NOMO-1 treated with dmso at 0.1 percent for 144 hours (cell line): Measurements from ENCODE around the gene MEX3D.
"Not testable (repeated sequence)": the region's sequence is repeated elsewhere in the genome, so short reads cannot be mapped to it uniquely, and the experiment has no call there.

Experiments used
- DNase-seq: peaks from one replicate; lab custom pipeline; 2025; ENCODE audit not compliant: unreplicated experiment; lab: John Stamatoyannopoulos, UW

Gene MEX3D

GRCh38 chr19:1522061-1522460 is 46.1 kb downstream of the MEX3D start:
- DNase-seq: no peak

DNA sequence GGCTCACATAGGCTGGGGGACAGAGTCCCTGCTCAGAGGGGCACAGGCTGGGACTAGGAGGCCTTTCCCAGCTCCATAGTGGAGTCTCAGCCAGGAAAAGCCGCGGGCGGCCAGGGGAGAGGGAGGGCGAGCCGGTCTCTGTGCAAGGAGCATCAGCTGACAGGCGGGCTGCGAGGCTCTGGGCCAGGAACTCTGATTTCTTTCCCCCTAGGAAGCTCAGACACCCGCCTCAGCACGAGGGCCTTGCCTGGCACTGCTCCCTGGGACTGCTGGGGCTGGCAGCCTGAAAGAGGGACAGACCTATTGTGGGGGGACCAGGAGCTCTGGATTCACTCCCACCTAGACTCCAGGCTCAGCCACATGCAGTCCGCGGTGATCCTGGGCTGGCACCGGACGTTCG is 46.5 kb downstream of the MEX3D start:
- no peak for DNase-seq

- DNase-seq: no peak
Measured at GRCh38 chr19:1520203-1520780, 47.8 kb downstream of the MEX3D start.

DNA sequence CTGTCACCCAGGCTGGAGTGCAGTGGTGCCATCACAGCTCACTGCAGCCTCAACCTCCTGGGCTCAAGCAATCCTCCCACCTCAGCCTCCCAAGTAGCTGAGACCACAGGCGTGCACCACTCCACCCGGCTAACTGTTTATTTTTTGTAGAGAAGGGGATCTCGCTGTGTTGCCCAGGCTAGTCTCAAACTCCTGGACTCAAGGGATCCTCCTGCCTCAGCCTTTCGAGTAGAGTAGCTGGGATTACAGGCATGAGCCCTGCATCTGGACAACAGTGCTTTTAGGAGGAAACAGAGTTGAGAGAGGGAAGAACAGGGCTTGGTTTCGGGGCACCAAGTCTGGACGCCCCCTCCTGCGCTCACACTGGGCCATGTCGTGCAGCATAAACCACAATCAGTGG is 48.3 kb downstream of the MEX3D start:
- not testable (repeated sequence) for DNase-seq

GRCh38 chr19:1518471-1518870 is 49.7 kb downstream of the MEX3D start:
- DNase-seq: no peak

DNA sequence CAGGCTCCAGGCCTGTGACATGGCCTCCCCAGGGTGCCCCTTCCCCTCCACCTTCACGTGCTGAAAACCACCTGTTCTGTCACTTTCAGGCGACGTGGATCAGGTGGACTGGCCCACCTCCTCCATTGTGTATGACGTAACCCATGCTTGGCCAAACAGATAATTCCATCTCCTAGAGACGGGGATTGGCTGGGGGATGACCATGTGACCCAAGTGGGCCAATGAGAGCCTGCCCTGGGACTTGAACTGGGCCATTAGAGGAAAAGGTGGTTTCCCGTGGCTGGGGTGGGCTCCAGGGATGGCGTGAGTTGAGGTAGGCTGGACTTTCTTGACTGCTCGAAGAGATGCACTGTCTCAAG is 51.8 kb downstream of the MEX3D start:
- DNase-seq: no peak

GRCh38 chr19:1514986-1515721 is 53.0 kb downstream of the MEX3D start:
- DNase-seq: no peak

DNA sequence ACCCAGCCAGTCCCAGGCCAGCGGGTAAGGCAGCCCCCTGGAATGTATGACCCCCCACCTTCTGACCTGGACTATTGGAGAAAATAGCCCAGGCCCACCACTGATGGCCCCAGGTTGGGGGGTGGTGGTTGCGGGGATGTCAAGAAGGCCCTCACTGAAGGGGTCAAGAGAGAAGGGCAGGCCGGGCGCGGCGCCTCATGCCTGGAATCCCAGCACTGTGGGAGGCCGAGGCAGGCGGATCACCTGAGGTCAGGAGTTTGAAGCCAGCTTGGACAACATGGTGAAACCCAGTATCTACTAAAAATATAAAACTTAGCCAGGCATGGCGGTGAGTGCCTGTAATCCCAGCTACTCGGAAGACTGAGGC is 53.8 kb downstream of the MEX3D start:
- DNase-seq: no peak

GRCh38 chr19:1513499-1514294 is 54.4 kb downstream of the MEX3D start:
- peak; percentile 49 for DNase-seq

- peak; percentile 59 for DNase-seq
Measured at GRCh38 chr19:1512671-1513498, 55.2 kb downstream of the MEX3D start, which contains the start of gene ADAMTSL5. TSS of gene ADAMTSL5 (minus strand) at chr19:1513019. CDS start at chr19:1510943, 2,076 bp downstream.

GRCh38 chr19:1511318-1512317 is 56.5 kb downstream of the MEX3D start:
- DNase-seq: no peak

GRCh38 chr19:1510807-1511206 is 57.3 kb downstream of the MEX3D start:
- no peak for DNase-seq

- DNase-seq: no peak
Measured at GRCh38 chr19:1510442-1510806, 57.7 kb downstream of the MEX3D start.

- DNase-seq: no peak
Measured at GRCh38 chr19:1509602-1510441, 58.3 kb downstream of the MEX3D start.

- DNase-seq: no peak
Measured at GRCh38 chr19:1508507-1508856, 59.6 kb downstream of the MEX3D start.

GRCh38 chr19:1507763-1508506 is 60.2 kb downstream of the MEX3D start:
- peak; percentile 84 for DNase-seq

DNA sequence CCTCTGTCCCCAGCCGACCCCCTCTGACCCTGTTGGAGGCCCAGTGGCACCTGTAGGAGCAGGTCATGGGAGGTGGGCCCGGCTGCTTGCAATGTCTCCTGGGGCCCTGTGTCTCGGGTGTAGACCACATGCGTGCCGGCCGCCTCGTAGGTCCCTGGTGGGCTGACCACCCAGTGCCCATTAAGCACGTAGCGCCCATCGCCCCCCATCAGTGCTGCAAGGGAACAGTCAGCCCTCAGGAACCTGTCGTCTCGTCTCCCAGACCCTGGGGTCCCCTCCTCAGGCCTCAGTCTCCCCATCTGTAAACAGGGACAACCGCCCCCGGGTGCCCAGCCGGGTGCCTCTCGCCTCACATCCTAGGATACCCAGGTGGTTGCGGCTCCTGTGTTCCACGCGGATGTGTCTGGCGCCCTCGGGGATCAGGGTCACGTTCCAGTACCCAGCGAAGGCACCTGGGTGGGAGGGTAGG is 60.9 kb downstream of the MEX3D start:
- DNase-seq: no peak
